HG03064 (cell line): ENCODE measurements around the gene FNDC11.

Experiments
- ATAC-seq: cut with Tn5 transposase; IDR thresholded peaks from one replicate; pipeline ENCODE4 v1.9.1; 2021; ENCODE audit warnings: low read depth; ENCODE audit not compliant: unreplicated experiment

Gene FNDC11

DNA sequence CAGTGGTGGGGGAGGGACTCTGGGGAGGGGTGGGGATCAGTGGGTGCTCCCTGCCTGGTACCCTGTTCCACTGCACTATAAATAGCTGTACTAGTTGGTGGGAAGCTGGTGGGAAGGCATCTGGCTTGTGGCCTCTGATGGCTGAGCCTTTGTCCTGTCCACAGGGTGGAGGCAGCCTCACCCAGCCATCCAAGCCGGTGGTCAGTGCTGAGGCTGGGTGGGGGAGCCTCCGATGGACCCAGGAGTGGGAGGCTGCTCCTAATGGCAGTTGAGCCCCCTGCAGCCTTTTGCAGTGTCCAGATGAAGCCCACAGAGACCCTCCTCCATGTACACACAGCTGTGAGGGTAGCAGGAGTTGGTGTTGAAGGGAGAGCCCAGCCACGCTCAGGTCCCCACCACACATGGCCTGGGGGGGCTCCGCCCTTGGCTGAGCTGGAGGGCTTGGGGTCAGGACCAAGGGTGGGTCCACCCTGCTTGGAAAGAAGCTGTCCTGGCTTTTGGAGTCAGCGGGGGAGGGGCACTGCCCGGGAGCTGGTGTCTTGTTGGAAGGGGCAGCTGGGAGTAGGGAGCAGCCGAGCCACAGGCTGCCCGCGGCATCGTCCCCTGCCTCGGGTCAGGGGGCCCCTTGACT, 30.9 kb upstream of the FNDC11 start:
- ATAC-seq: no peak

DNA sequence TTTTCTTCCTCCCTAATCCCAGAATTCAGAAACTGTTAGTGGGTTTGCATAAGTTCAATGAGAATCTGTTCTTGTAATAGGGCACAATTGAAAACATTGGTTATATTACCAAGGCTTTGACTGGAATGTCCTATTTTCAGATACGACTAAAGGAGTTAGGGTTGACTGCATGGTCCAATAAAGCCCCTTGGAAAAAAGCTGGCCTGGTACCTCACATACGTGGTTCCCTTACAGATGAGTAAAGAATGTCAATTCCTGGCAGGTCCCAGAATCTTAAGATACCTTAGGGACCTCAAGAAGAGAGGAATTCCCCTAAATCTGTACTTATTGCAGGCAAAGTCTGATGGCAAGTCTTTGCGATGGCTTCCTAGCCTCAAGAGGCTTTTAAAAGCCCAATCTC, 28.8 kb upstream of the FNDC11 start:
- ATAC-seq: no peak

DNA sequence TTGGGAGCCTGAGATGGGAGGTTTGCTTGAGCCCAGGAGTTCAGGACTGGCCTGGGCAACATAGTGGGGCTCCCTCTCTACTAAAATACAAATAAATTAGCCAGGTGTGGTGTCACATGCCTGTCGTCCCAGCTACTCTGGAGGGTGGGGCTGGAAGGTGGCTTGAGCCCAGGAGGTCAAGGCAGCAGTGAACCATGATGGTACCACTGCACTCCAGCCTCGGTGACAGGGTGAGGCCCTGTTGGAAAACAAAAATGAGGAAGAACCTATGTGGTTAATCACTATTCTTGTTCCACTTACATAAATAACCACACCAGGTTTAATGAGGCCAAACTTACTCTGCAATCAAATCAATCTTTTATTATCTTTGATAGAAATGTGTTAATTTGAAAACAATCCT, 28.0 kb upstream of the FNDC11 start:
- ATAC-seq: no peak

DNA sequence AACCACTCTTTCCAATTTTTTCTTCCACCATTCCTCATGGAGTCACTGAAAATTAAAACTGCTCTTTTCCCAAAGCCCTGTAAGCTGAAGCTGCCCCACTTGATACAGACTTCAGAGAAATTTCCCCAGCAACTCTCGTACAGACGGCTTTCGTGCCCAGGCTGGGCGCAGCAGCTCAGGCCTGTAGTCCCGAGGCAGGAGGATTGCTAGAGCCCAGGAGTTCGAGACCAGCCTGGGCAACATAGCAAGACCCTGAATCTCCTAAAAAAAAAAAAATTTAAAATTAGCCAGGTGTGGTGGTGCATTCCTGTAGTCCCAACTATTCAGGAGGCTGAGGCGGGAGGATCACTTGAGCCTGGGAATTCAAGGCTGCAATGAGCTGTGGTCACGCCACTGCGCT, 26.8 kb upstream of the FNDC11 start:
- no peak for ATAC-seq

DNA sequence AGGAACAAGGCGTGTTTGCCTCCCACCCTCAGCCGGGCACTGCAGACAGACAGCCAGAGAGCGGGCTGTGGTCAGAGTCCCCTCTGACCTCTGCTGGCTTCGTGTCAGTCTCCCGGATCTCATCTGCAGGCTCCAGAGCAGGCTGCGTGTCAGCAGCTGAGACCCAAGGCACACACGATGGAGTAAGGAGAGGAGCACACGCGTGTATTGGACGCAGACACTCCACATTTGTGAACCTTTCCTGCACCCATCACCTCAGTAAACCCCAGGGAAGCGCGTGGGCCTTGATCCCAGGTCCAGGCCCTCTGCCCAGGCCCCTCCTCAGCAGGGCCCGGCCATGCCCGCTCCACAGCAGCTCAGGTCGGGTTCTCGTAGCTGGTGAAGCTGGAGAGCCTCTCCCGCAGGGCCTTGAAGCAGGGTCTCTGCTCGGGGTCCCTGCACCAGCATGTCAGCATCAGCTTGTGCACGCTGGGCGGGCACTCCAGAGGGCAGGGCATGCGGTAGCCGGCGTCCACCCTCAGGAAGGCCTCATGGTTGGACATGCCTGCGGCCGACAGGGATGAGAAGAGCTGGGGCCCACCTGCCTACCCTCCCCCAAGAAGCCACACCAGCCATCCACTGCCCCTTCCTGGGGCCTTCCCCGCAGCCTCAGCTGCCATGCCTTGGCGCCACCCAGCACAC, 24.6 kb upstream of the FNDC11 start:
- ATAC-seq: no peak

DNA sequence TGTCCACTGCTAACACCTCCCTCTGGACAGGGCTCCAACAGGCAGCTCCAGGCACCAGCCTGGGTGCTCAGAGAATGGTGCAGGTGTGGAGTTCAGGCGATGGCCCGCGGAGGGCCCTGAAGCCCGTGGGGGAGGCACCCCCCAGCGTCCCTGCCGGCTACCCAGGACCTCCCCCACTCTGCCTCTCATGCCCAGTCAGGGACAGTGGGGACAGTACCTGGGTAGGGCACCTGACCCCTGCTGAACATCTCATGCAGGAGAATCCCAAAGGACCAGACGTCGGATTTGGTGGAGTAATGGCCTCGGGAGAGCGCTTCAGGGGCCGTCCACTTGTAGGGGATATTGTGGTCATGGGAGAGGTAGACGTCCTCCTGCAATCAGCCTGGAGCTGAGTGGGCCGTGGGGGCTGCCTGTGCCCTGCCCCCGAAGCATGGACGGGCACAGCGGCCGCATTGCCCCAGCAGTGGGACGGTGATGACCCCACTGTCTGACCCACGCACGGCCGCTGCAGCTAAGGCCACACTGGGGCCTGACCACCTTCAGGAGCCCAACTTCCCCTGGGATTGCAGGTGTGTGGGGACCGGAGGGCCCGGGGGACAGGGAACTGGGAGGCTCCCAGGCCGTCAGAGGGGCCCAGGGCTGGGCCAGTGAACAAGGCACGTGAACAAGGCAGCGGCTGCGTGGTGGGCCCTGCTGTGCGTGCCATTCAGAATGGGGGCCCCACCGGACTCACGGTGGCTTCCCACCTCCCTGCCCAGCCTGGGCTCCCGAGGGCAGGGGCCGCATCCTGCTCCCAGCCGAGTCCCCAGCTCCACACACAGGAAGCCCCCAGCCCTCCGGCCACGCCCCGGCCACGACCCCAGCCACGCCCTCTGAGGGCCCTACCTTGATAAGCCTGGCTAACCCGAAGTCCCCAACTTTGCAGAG, 23.8 kb upstream of the FNDC11 start:
- no peak for ATAC-seq

DNA sequence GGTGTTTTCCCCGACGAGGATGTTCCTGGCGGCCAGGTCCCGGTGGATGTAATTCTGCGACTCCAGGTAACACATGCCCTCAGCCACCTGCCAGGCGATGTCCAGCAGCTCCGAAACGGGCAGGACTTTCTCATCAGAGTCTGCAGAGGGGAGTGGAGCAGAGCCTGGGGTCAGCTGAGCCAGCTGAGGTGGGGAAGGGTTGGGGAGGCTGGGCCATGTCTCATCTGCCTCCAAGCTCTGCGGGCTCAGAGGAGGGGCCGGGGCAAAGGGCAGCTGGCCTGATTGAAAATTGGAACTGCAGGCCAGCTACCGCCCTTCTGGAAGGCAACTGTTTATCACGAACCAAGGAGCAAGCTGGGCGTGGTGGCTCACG, 23.2 kb upstream of the FNDC11 start:
- ATAC-seq: no peak

DNA sequence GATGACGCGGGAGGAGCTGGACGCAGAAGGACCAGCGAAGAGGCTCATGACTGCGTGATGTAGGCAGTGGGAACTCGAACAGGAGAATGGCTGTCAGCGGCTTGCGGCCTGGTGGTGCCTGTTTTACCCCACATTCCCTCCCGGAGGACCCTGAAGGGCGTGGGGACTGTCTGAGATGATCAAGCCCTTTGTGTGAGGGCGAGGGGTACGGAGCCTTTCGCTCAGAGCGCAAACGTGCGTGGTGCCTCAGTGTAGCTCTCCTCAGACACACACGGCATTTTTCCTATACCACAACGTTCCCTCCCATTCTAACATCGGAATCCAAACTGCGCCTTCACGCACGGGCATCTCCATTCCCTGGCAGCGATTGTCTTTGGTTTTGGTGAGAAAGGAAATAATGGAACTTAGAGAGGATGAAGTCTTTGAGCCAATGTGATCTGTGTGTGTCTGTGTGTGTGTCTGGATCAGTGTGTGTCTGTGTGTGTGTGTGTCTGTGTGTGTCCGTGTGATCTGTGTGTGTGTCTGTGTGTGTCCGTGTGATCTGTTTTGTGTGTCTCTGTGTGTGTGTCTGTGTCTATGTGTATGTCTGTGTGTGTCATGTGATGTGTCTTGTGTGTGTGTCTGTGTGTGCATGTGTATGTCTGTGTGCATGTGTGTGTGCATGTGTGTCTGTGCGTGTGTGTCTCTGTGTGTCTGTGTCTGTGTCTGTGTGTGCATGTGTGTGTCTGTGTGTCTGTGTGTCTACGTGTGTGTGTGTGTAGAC, 22.1 kb upstream of the FNDC11 start:
- ATAC-seq: no peak

DNA sequence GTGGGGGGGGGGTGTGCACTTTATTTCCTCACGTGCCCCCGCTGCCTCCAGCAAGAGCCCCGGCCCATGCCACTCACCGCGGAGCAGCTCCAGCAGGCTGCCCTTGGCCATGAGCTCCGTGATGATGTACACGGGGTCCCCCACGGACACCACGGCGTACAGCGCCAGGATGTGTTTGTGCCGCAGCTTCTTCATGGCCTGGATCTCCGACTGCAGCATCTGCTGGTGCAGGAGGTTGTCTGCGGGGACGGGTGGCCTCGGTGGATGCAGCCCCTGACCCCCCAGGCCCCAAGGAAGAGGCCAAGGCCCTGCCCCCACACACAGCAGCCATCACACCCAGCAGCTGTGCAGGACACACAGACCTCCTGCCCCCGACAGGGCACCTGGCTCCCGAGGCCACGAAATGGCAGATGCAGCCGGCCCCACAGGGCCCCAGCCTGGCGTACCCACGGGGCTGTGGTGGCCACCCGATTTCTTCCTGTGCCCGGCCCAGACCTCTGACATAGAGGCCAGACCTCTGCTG, 21.4 kb upstream of the FNDC11 start:
- no peak for ATAC-seq

DNA sequence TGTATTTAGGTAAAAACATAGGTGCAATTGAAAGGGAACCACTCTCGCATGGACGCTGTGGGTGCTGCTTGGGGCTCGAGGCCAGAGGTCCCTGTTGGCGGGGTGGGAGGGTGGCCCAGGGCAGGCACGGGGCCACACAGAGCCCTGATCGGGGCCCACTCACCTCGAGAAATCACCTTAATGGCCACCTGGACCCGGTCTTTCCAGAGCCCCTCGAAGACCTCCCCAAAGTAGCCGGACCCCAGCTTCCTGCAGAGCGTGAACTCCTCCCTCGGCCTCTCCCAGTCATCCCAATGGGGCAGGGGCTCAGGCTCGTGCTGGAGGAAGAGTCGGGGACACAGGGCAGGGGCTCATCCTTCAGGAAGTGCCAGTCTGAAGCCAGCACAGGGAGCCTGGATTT, 20.6 kb upstream of the FNDC11 start:
- ATAC-seq: no peak

DNA sequence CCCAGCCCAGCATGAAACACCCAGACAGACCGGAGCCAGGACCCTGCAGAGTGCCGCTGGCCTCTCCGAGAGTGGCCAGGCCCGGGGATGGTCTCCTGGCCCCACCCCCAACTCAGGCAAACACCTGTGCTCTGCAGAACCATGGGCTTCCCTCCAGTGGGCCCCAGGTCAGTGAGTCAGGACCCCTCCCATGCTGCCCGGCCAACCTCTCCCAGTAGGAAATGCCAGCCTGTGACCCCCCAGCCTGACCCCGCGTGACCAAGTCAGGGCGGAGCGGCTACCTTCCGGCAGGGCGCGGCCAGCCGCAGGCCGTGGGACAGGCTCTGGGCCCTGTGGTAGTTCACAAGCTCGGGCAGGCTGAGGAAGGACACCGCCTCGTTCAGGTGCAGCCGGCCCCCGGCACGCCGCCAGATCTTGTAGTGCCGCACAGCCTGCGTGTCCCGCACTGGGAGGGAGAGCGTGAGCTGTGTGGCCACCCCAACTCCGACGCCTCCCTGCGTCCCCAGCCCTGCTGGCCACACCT, 20.0 kb upstream of the FNDC11 start:
- ATAC-seq: no peak

DNA sequence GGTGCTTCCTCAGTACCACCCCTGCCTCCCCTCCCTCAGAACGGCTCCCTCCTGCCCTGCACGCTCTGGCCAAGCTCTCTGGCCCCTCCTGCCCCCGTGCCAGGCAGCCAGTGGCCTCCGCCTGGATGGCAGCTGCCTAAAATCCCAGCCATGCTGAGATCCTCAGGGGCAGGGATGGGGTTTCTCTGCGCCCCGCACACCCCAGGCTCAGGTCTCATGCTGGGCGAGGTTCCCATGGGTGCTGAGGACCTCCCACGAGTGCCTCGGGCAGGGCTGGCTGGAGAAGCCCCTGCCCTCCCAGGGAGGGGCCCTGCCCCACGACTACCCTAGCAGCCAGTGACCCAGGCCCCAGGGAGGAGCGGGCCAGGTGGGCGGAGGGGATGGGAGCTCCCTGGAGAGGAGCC, 19.5 kb upstream of the FNDC11 start:
- no peak for ATAC-seq

DNA sequence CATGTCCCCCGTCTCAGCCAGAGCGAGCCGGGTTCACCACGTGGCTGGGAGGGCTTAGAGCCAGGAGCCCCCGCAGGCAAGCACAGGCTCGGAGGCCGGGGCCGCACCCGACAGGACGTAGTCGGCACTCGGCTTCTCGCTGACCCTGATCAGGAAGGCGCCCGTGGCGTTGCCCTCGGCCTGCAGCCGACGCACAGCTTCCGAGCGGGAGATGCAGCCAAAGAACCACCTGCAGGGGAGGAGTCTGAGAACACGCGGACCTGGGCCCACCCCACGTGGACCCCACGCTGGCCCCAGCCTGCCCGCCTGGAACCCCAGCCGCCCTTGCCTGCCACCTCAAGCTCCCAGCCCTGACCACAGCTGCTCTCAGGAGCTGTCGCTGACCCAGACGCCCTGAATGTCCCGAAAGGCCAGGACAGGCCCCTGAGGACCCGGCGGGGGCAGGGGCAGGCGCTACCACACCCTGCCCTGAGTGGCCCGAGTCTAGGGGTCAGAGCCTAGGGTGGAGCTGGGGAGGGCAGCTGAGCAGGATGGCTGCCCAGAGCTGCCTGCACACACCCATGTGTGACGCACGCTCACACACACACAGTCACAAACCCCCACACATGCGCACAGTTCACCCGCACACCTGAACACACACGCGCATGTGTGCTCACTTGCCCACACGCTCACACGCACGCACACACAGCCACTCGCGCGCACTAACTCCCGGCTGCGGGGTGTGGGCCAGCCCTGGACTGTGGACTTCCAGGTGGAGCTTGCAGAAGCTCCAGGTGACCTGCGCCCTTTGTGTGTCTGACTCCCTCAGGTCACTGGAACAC, 18.9 kb upstream of the FNDC11 start:
- no peak for ATAC-seq

DNA sequence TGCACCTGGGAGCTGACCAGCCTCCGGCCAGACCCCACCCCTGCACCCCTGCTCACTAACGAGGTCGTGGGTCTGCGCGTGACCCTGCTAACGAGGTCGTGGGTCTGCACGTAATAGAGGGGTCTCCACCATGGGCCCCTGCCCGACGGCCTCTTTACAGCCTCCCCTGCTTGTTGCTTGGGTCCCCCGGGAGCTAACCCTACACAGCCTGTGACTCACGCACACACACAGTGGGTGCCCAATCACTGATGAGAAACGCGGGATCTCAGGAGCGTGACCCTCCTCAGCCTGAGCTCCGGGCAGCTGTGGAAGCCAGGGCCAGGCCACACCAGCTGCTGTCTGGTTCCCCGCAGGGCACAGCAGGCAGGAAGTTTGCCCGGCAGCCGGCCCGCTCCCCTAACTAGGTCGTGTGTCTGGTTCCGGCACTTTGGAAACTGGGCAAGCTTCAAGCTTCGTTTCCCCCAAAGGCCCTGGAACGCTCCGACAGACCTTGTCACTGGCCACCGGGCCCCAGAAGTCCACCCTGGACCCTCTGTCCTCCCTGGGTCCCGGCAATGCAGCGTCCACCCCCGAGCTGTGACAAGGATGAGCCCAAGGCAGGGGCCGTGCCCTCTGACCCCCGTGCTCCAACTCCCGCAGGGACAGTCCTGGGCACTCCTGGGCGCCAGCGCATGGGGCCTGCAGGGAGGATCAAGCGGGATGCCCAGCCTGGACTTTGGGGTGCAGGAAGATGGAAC, 17.6 kb upstream of the FNDC11 start:
- no peak for ATAC-seq

DNA sequence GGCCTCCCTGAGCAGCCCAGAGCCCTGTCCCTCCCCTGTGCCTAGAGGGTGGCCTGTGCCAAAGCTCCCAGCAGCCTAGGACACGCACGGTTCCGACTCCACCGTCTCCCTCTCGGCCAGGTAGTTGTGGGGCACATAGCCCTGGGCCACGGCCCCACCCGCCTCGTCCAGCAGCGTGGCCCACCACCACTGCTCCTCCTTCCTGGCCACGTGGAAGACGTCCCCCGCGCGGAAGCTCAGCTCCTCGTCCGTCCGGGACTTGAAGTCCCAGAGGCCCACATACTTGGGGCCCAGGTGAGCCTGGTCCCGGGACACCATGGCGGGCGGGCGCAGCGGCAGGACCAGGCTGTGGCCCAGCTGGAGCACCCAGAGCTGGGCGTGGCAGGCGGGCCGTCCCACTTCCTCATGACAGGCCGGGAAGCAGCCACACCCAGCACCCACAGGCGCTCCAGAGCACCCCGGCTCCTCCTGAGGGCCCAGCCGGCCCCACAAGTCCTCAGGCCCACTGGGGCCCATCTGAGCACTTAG, 16.9 kb upstream of the FNDC11 start, which contains the start of gene PTK6:
Gene PTK6, minus strand, starts transcription at position 380 of the 528 bp plus-strand sequence. Its CDS starts 62 bp downstream, at position 318.
- no peak for ATAC-seq

DNA sequence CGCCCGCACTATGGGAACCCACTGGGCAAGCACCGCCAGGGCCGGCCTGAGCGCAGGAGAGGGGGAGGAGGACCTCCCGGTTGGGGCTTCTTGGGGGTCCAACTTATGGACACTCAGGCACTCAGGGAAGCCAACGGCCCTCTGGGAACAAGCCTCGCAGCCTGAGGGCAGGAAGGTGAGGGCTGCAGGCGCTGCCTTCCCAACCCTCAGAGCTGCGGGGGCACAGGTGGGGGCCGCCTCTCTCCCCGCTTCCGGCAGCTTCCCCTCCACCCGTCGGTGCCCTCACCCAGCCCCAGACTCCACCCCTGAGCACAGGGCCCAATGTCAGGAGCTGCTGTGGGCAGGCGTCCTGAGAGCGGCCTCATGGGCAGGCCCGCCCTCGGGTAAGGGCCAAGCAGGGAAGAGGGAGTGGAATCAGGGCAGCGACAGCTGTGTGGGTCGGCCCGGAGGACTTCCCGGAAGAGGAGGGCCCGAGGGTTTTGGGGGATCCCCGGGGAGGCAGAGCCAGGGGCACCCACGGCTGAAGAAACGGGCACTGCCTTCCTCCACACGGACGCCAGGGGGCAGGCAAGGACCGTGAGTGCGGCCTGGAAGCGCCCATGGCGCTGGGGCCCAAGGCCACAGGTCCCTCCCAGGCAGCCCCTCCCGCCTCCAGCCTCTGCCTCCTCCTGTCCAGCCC, 16.3 kb upstream of the FNDC11 start:
- peak; percentile 81 for ATAC-seq

DNA sequence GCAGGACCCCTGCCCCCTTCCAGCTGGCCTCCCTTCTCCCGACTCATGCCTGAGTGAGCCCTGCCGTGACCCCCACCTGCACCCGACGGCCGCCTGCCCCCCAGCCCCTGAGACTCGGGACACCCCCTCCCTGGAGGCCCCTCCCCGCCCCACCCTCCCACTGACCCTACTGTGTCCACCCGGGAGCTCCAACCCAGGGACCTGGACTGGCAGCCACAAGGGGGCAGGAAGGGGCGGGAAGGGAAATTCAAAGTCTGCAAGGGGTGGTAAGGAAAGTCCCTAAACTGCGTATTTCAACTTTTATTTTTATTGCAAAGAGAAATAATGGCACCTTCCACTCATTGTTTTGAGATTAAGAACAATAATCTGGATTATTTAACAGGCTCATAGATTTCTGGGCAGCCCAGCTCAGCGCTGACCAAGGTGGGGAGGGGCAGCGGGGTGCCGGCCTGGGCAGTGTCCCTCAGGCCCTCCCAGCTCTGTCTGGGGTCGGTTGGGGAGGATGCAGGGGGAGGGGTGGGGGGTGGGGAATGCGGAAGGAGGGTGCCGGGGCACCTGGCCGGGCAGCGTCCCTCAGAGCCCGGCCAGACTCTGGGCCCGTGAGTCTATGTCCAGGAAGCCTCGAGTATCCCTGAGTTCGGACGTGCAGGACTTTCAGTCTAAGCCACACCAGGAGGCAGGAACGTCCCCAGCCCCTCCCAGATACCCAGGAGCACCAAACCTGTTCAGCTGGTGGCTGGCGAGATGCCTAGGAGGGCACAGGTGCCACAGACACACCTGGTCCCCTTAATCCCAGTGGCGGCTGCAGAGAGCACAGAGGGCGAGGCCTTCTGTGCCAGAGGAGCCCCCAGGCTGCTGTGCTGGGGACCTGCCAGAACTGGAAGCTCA, 15.5 kb upstream of the FNDC11 start:
- no peak for ATAC-seq
